Mesendoderm (in vitro differentiated cells): ENCODE results near the gene PTGFRN.

Experiments used
- DNase-seq: peaks from one replicate; pipeline ENCODE4 v3.0.0; 2013
- H2AK5ac ChIP-seq: 2 replicates; pipeline ENCODE4 v1.6.1; 2013; ENCODE audit warnings: low read length, inconsistent platforms
- H2BK120ac ChIP-seq: 2 replicates; pipeline ENCODE4 v1.6.1; 2013; ENCODE audit warnings: low read depth, mild to moderate bottlenecking, low read length, moderate library complexity, mixed read lengths
- H2BK15ac ChIP-seq: replicated peaks from 2 replicates; pipeline ENCODE4 v1.6.1; 2013; ENCODE audit warnings: low read depth, mild to moderate bottlenecking, moderate library complexity
- H2BK5ac ChIP-seq: 2 replicates; pipeline ENCODE4 v1.6.1; 2013; ENCODE audit warnings: low read length, inconsistent platforms
- H3K18ac ChIP-seq: 2 replicates; pipeline ENCODE4 v1.6.1; 2013; ENCODE audit warnings: mild to moderate bottlenecking, low read length, mixed read lengths
- H3K23ac ChIP-seq: one replicate; pipeline ENCODE4 v1.6.1; 2013; ENCODE audit warnings: low read length
- H3K27ac ChIP-seq: 2 replicates; pipeline ENCODE4 v1.5.1; 2013; ENCODE audit warnings: low read depth, mild to moderate bottlenecking, inconsistent platforms, low read length, moderate library complexity
- H3K27me3 ChIP-seq: 2 replicates; pipeline ENCODE4 v1.6.1; 2013; ENCODE audit warnings: low read length, control low read depth, mild to moderate bottlenecking, inconsistent platforms; ENCODE audit not compliant: insufficient read depth, poor library complexity
- H3K36me3 ChIP-seq: 2 replicates; pipeline ENCODE4 v1.6.1; 2013; ENCODE audit warnings: low read length, inconsistent platforms; ENCODE audit not compliant: control insufficient read depth, insufficient read depth
- H3K4ac ChIP-seq: one replicate; pipeline ENCODE4 v1.6.1; 2013; ENCODE audit warnings: low read depth, mild to moderate bottlenecking, low read length, moderate library complexity
- H3K4me1 ChIP-seq: 2 replicates; pipeline ENCODE4 v1.6.1; 2013; ENCODE audit warnings: low read depth, low read length, inconsistent platforms; ENCODE audit not compliant: control insufficient read depth
- H3K4me2 ChIP-seq: 2 replicates; pipeline ENCODE4 v1.6.1; 2013; ENCODE audit warnings: low read length
- H3K4me3 ChIP-seq: 2 replicates; pipeline ENCODE4 v1.5.1; 2013; ENCODE audit warnings: mild to moderate bottlenecking, low read length
- H3K56ac ChIP-seq: one replicate; pipeline ENCODE4 v1.6.1; 2013; ENCODE audit warnings: low read length
- H3K79me1 ChIP-seq: 2 replicates; pipeline ENCODE4 v1.6.1; 2013; ENCODE audit warnings: low read length, inconsistent platforms
- H3K79me2 ChIP-seq: 2 replicates; pipeline ENCODE4 v1.6.1; 2013; ENCODE audit warnings: mild to moderate bottlenecking, low read length; ENCODE audit not compliant: control insufficient read depth, insufficient read depth
- H3K9ac ChIP-seq: 2 replicates; pipeline ENCODE4 v1.6.1; 2013; ENCODE audit warnings: low read length, inconsistent platforms
- H4K5ac ChIP-seq: one replicate; pipeline ENCODE4 v1.6.1; 2013; ENCODE audit warnings: low read length
- H4K8ac ChIP-seq: one replicate; pipeline ENCODE4 v1.6.1; 2013; ENCODE audit warnings: low read depth, mild to moderate bottlenecking, control low read depth, low read length, moderate library complexity
- WGBS: extraction: QIAGEN DNeasy Blood & Tissue Kit; methylation state at CpG from one replicate; pipeline ENCODE4 v1.1.7; 2013; ENCODE audit warnings: low lambda C conversion rate, missing lambda C conversion rate; ENCODE audit not compliant: insufficient coverage; ENCODE audit errors: extremely low coverage; 5-methylcytosine and 5-hydroxymethylcytosine counted together

Gene PTGFRN

GRCh38 chr1:116927049-116927798 lies 17.5 kb downstream of the PTGFRN start:
- Histone ChIP-seq H3K4ac (no peak overlapping the region), H3K27ac (no peak overlapping the region), H3K27me3 (no peaks in the 10 kb centered on the region), H3K4me3 (no peak overlapping the region), H2BK5ac (no peak overlapping the region), H2AK5ac (no peak overlapping the region), H3K79me2 (peaks cover 8% of the 10 kb centered on the region), H4K8ac (no peak overlapping the region), H2BK120ac (no peak overlapping the region), H3K18ac (no peak overlapping the region), H3K79me1 (peaks cover 23% of the 10 kb centered on the region), H3K4me2 (no peak overlapping the region), H3K36me3 (no peaks in the 10 kb centered on the region), H3K4me1 (peaks cover 3% of the 10 kb centered on the region), H3K23ac (no peak overlapping the region), H3K9ac (no peak overlapping the region), H3K56ac (no peak overlapping the region), H2BK15ac (no peak overlapping the region), H4K5ac (no peak overlapping the region)
- no peak for DNase-seq
- WGBS, result no CpG with 5 or more reads among the region's 6 CpGs

- Histone ChIP-seq H3K79me2 (peaks cover 2% of the 10 kb centered on the region), H3K56ac (no peak overlapping the region), H2BK15ac (no peak overlapping the region), H3K4me3 (no peak overlapping the region), H2BK120ac (no peak overlapping the region), H3K27ac (no peak overlapping the region), H3K79me1 (peaks cover 10% of the 10 kb centered on the region), H3K4ac (no peak overlapping the region), H2AK5ac (no peak overlapping the region), H3K9ac (no peak overlapping the region), H3K27me3 (no peaks in the 10 kb centered on the region), H3K4me1 (no peaks in the 10 kb centered on the region), H3K18ac (no peak overlapping the region), H2BK5ac (no peak overlapping the region), H3K4me2 (no peak overlapping the region), H4K5ac (no peak overlapping the region), H3K23ac (no peak overlapping the region), H4K8ac (no peak overlapping the region), H3K36me3 (no peaks in the 10 kb centered on the region)
- WGBS, result no CpG with 5 or more reads among the region's 5 CpGs
- DNase-seq, result no peak
These were observed 20.4 kb downstream of the PTGFRN start for GRCh38 chr1:116929961-116930592.

- H3K79me2 ChIP-seq, result no peaks in the 10 kb centered on the region
- H3K9ac ChIP-seq, result no peak overlapping the region
- H4K8ac ChIP-seq, result no peak overlapping the region
- no peak overlapping the region for H3K23ac ChIP-seq
- no peak overlapping the region for H3K56ac ChIP-seq
- H2BK15ac ChIP-seq, result no peak overlapping the region
- H3K79me1 ChIP-seq, result peaks cover 9% of the 10 kb centered on the region
- H3K27me3 ChIP-seq, result no peaks in the 10 kb centered on the region
- WGBS, result no CpG with 5 or more reads among the region's 7 CpGs
- no peak overlapping the region for H4K5ac ChIP-seq
- no peak overlapping the region for H2BK5ac ChIP-seq
- no peak overlapping the region for H3K4ac ChIP-seq
- H3K4me2 ChIP-seq, result no peak overlapping the region
- H2BK120ac ChIP-seq, result no peak overlapping the region
- no peaks in the 10 kb centered on the region for H3K4me1 ChIP-seq
- peak; percentile 34 for DNase-seq
- H3K27ac ChIP-seq, result no peak overlapping the region
- no peak overlapping the region for H3K4me3 ChIP-seq
- no peaks in the 10 kb centered on the region for H3K36me3 ChIP-seq
- H2AK5ac ChIP-seq, result no peak overlapping the region
- H3K18ac ChIP-seq, result no peak overlapping the region
These were observed 21.6 kb downstream of the PTGFRN start for GRCh38 chr1:116931016-116931918.

- no peak overlapping the region for H2BK120ac ChIP-seq
- no peak overlapping the region for H4K5ac ChIP-seq
- H3K9ac ChIP-seq, result no peak overlapping the region
- no peak overlapping the region for H3K4me2 ChIP-seq
- H3K4ac ChIP-seq, result no peak overlapping the region
- no peak overlapping the region for H2AK5ac ChIP-seq
- no peak overlapping the region for H3K18ac ChIP-seq
- peaks cover 2% of the 10 kb centered on the region for H3K79me2 ChIP-seq
- no peak overlapping the region for H3K23ac ChIP-seq
- no peaks in the 10 kb centered on the region for H3K27me3 ChIP-seq
- no peak overlapping the region for H4K8ac ChIP-seq
- H3K27ac ChIP-seq, result no peak overlapping the region
- H3K79me1 ChIP-seq, result peaks cover 13% of the 10 kb centered on the region
- no peaks in the 10 kb centered on the region for H3K4me1 ChIP-seq
- H3K56ac ChIP-seq, result no peak overlapping the region
- no peak overlapping the region for H2BK15ac ChIP-seq
- H3K36me3 ChIP-seq, result no peaks in the 10 kb centered on the region
- DNase-seq, result no peak
- WGBS, result no CpG with 5 or more reads among the region's 3 CpGs
- H3K4me3 ChIP-seq, result no peak overlapping the region
- no peak overlapping the region for H2BK5ac ChIP-seq
These were observed 24.1 kb downstream of the PTGFRN start for GRCh38 chr1:116933606-116934515.

- H3K4me2 ChIP-seq, result no peak overlapping the region
- H3K4me3 ChIP-seq, result no peak overlapping the region
- H3K36me3 ChIP-seq, result no peaks in the 10 kb centered on the region
- no peak overlapping the region for H2BK120ac ChIP-seq
- no peaks in the 10 kb centered on the region for H3K27me3 ChIP-seq
- H3K56ac ChIP-seq, result no peak overlapping the region
- peaks cover 2% of the 10 kb centered on the region for H3K79me2 ChIP-seq
- no peak overlapping the region for H3K23ac ChIP-seq
- no peak overlapping the region for H3K9ac ChIP-seq
- H3K27ac ChIP-seq, result no peak overlapping the region
- no peak overlapping the region for H2BK15ac ChIP-seq
- H2BK5ac ChIP-seq, result no peak overlapping the region
- H4K8ac ChIP-seq, result no peak overlapping the region
- peaks cover 11% of the 10 kb centered on the region for H3K79me1 ChIP-seq
- no peak overlapping the region for H4K5ac ChIP-seq
- no peak overlapping the region for H2AK5ac ChIP-seq
- no CpG with 5 or more reads among the region's 3 CpGs for WGBS
- no peak overlapping the region for H3K18ac ChIP-seq
- peak; percentile 62 for DNase-seq
- no peaks in the 10 kb centered on the region for H3K4me1 ChIP-seq
- no peak overlapping the region for H3K4ac ChIP-seq
These were observed 25.0 kb downstream of the PTGFRN start for GRCh38 chr1:116934586-116935207.
